Measurements from ENCODE around the gene PACRG. TPM values are rescaled to one million over a fixed set of nuclear protein-coding genes. Genes with fewer than 3 reads are reported as not detected.

PACRG gene
- total RNA-seq, 1 donor = under 0.01 TPM

GRCh38 chr6:163152701-163153100 lies 424.9 kb downstream of the PACRG start:
- TF ChIP-seq CTCF (IDR thresholded peaks at IDR 0.05; ENCODE audit: insufficient read depth, low read depth, low read length) = no peak
- DNase-seq (ENCODE audit: low read depth) = no peak
- no peak overlapping the region for H3K4me3 ChIP-seq (ENCODE audit: low read depth, low read length)

GRCh38 chr6:163159110-163159509 lies 431.3 kb downstream of the PACRG start:
- no peak overlapping the region for H3K4me3 ChIP-seq (ENCODE audit: low read depth, low read length)
- no peak for DNase-seq (ENCODE audit: low read depth)
- TF ChIP-seq CTCF (IDR thresholded peaks at IDR 0.05; ENCODE audit: insufficient read depth, low read depth, low read length) = no peak

GRCh38 chr6:163159689-163160088 lies 431.9 kb downstream of the PACRG start:
- no peak for DNase-seq (ENCODE audit: low read depth)
- no peak overlapping the region for H3K4me3 ChIP-seq (ENCODE audit: low read depth, low read length)
- TF ChIP-seq CTCF (IDR thresholded peaks at IDR 0.05; ENCODE audit: insufficient read depth, low read depth, low read length) = no peak

GRCh38 chr6:163162007-163162873 lies 434.5 kb downstream of the PACRG start:
- H3K4me3 ChIP-seq (ENCODE audit: low read depth, low read length) = no peak overlapping the region
- DNase-seq (ENCODE audit: low read depth) = no peak
- TF ChIP-seq CTCF (IDR thresholded peaks at IDR 0.05; ENCODE audit: insufficient read depth, low read depth, low read length) = no peak

GRCh38 chr6:163162874-163163213 lies 435.1 kb downstream of the PACRG start:
- TF ChIP-seq CTCF (IDR thresholded peaks at IDR 0.05; ENCODE audit: insufficient read depth, low read depth, low read length) = no peak
- no peak for DNase-seq (ENCODE audit: low read depth)
- H3K4me3 ChIP-seq (ENCODE audit: low read depth, low read length) = no peak overlapping the region

GRCh38 chr6:163164175-163164900 lies 436.6 kb downstream of the PACRG start:
- H3K4me3 ChIP-seq (ENCODE audit: low read depth, low read length) = no peak overlapping the region
- no peak for DNase-seq (ENCODE audit: low read depth)
- no peak for TF ChIP-seq CTCF (IDR thresholded peaks at IDR 0.05; ENCODE audit: insufficient read depth, low read depth, low read length)

Data from fibroblast of villous mesenchyme (primary cell).